NCI-H69 (cell line): ENCODE data around the gene RSPRY1.
A peak's percentile ranks its signal among the peaks of the same experiment; 100 is the strongest.
"Not testable (repeated sequence)": the region's sequence is repeated elsewhere in the genome, so short reads cannot be mapped to it uniquely, and the experiment has no call there.

ENCODE experiments used
- DNase-seq: peaks from one replicate; lab custom pipeline; 2025; lab: John Stamatoyannopoulos, UW

RSPRY1 gene

GRCh38 chr16:57186872-57187854, 1.0 kb downstream of the RSPRY1 start:
- peak; percentile 53 for DNase-seq

GRCh38 chr16:57187902-57188710, 2.0 kb downstream of the RSPRY1 start:
- not testable (repeated sequence) for DNase-seq

GRCh38 chr16:57188711-57189002, 2.5 kb downstream of the RSPRY1 start:
- no peak for DNase-seq

GRCh38 chr16:57189527-57189926, 3.4 kb downstream of the RSPRY1 start:
- DNase-seq: not testable (repeated sequence)

- DNase-seq: no peak
Observed at GRCh38 chr16:57190136-57190535, 4.0 kb downstream of the RSPRY1 start.

- DNase-seq: peak; percentile 0
Observed at GRCh38 chr16:57191056-57191571, 5.0 kb downstream of the RSPRY1 start.

- DNase-seq: no peak
Observed at GRCh38 chr16:57192146-57192545, 6.0 kb downstream of the RSPRY1 start.

- no peak for DNase-seq
Observed at GRCh38 chr16:57192720-57193486, 6.8 kb downstream of the RSPRY1 start.

GRCh38 chr16:57194512-57194911, 8.4 kb downstream of the RSPRY1 start:
- peak; percentile 65 for DNase-seq

GRCh38 chr16:57196286-57196685, 10.2 kb downstream of the RSPRY1 start:
- no peak for DNase-seq

GRCh38 chr16:57196753-57197152, 10.6 kb downstream of the RSPRY1 start:
- DNase-seq: no peak

- not testable (repeated sequence) for DNase-seq
Observed at GRCh38 chr16:57200321-57200720, 14.2 kb downstream of the RSPRY1 start.

GRCh38 chr16:57200926-57201325, 14.8 kb downstream of the RSPRY1 start:
- not testable (repeated sequence) for DNase-seq

- no peak for DNase-seq
Observed at GRCh38 chr16:57202095-57202886, 16.2 kb downstream of the RSPRY1 start.

- DNase-seq: no peak
Observed at GRCh38 chr16:57203451-57203850, 17.3 kb downstream of the RSPRY1 start.

- DNase-seq: no peak
Observed at GRCh38 chr16:57204675-57205074, 18.5 kb downstream of the RSPRY1 start.

GRCh38 chr16:57208926-57209325, 22.8 kb downstream of the RSPRY1 start:
- DNase-seq: no peak

- DNase-seq: no peak
Observed at GRCh38 chr16:57209780-57210179, 23.7 kb downstream of the RSPRY1 start.

- no peak for DNase-seq
Observed at GRCh38 chr16:57213462-57213861, 27.3 kb downstream of the RSPRY1 start.

- no peak for DNase-seq
Observed at GRCh38 chr16:57216968-57217367, 30.8 kb downstream of the RSPRY1 start.

GRCh38 chr16:57223057-57223456, 36.9 kb downstream of the RSPRY1 start:
- no peak for DNase-seq
